Hepatocyte (in vitro differentiated cells): ENCODE measurements around the gene SLC2A13. TPM values are rescaled to one million over a fixed set of nuclear protein-coding genes. Genes with fewer than 3 reads are reported as not detected.
"Not testable (repeated sequence)": the region's sequence is repeated elsewhere in the genome, so short reads cannot be mapped to it uniquely, and the experiment has no call there.

Experiments
- DNase-seq: peaks from one replicate; pipeline ENCODE4 v3.0.0-alpha.2; 2016; ENCODE audit warnings: low spot score
- H2AFZ ChIP-seq: fragments of 200-600 bp; sonication (generic); 2 replicates; pipeline ENCODE4 v1.6.0; 2016; ENCODE audit warnings: antibody characterized with exemption, mild to moderate bottlenecking
- H3K27ac ChIP-seq: fragments of 200-600 bp; sonication (generic); 2 replicates; pipeline ENCODE4 v1.5.1; 2016; ENCODE audit warnings: mild to moderate bottlenecking
- H3K27me3 ChIP-seq: fragments of 200-600 bp; sonication (generic); 2 replicates; pipeline ENCODE4 v1.6.1; 2016
- H3K36me3 ChIP-seq: fragments of 200-600 bp; sonication (generic); replicated peaks from 2 replicates; pipeline ENCODE4 v1.5.1; 2016; ENCODE audit warnings: low read depth; ENCODE audit not compliant: insufficient read depth
- H3K4me1 ChIP-seq: fragments of 200-600 bp; sonication (generic); 2 replicates; pipeline ENCODE4 v1.5.1; 2016; ENCODE audit warnings: mild to moderate bottlenecking, moderate library complexity; ENCODE audit not compliant: insufficient read depth
- H3K4me2 ChIP-seq: fragments of 200-600 bp; sonication (generic); 2 replicates; pipeline ENCODE4 v1.6.0; 2016
- H3K4me3 ChIP-seq: fragments of 200-600 bp; sonication (generic); 2 replicates; pipeline ENCODE4 v1.5.1; 2016; ENCODE audit warnings: mild to moderate bottlenecking
- H3K79me2 ChIP-seq: fragments of 200-600 bp; sonication (generic); 2 replicates; pipeline ENCODE4 v1.6.0; 2017; ENCODE audit warnings: mild to moderate bottlenecking
- H3K9me2 ChIP-seq: fragments of 200-600 bp; sonication (generic); replicated peaks from 2 replicates; pipeline ENCODE4 v1.6.0; 2017; ENCODE audit warnings: mild to moderate bottlenecking; ENCODE audit not compliant: insufficient read depth
- H3K9me3 ChIP-seq: fragments of 200-600 bp; sonication (generic); 2 replicates; pipeline ENCODE4 v1.5.1; 2016; ENCODE audit warnings: low read depth, mild to moderate bottlenecking
- H4K20me1 ChIP-seq: fragments of 200-600 bp; sonication (generic); 2 replicates; pipeline ENCODE4 v1.6.0; 2016; ENCODE audit warnings: mild to moderate bottlenecking; ENCODE audit not compliant: insufficient read depth, poor library complexity, severe bottlenecking
- EZH2 ChIP-seq: fragments of 200-600 bp; sonication (generic); IDR thresholded peaks from 2 replicates; pipeline ENCODE4 v1.6.1; 2016; ENCODE audit warnings: antibody characterized with exemption, mild to moderate bottlenecking, borderline replicate concordance
- EZH2phosphoT487 ChIP-seq: fragments of 200-600 bp; sonication (generic); IDR thresholded peaks from one replicate; pipeline ENCODE4 v1.6.1; 2018; ENCODE audit warnings: antibody characterized with exemption, mild to moderate bottlenecking, low read depth, moderate library complexity; ENCODE audit not compliant: unreplicated experiment, severe bottlenecking
- WGBS: methylation state at CpG from one replicate; pipeline ENCODE4 v1.1.6; 2016; ENCODE audit warnings: low lambda C conversion rate; ENCODE audit errors: missing lambda C conversion rate; 5-methylcytosine and 5-hydroxymethylcytosine counted together
- polyA plus RNA-seq: library from polyadenylated mRNA; unstranded; fragments of >200 nt; fragmentation: Nextera tagmentation; extraction: Ambion mirVana; gene quantifications from 2 replicates; pipeline ENCODE4 v1.2.1, GENCODE V29; 2016
- total RNA-seq: library from RNA; depleted of rRNA; stranded (reverse); fragments of >200 nt; gene quantifications from 2 replicates; pipeline ENCODE4 v1.2.3, GENCODE V29; 2014
- TF ChIP-seq, protein P1 (sequence below): fragments of 200-600 bp; sonication (generic); IDR thresholded peaks from 2 replicates; pipeline ENCODE4 v1.5.1; 2016; ENCODE audit warnings: antibody characterized with exemption, mild to moderate bottlenecking; ENCODE audit not compliant: poor library complexity

The SLC2A13 gene
- total and polyA plus RNA-seq, 2 experiments from 2014 or later, result 12.1 to 21.1 TPM

DNA sequence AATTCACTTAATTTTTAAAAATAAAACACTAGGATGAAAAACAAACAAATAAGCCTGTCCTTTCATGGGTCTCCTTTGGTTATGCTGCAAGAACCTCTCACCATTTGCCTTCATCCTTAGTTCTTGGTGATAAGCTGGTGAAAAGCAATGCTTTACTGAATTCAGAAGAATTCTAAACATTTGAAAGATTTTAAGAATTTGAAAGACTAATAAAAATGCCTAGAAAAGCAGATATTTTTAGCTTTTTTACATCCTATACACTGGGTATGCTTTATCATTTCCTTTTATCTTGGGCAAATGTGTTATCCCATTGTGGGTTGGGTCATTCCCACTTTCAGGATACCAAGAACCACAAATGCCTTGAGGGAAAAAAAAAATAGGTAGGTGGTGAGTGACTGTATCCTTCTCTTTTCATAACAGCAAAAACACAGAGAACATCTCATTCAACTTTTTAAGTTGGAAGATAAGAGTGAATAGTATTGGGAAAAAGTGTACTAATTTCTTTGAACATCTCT, 289.2 kb downstream of the SLC2A13 start:
- Histone ChIP-seq H3K9me3 (no peaks in the 10 kb centered on the region), H3K4me1 (no peaks in the 10 kb centered on the region), H3K4me2 (no peak overlapping the region), H3K36me3 (no peaks in the 10 kb centered on the region), H3K27ac (no peak overlapping the region), H2AFZ (no peak overlapping the region), H3K9me2 (no peaks in the 10 kb centered on the region), H4K20me1 (no peaks in the 10 kb centered on the region), H3K4me3 (no peak overlapping the region), H3K79me2 (no peaks in the 10 kb centered on the region), H3K27me3 (no peaks in the 10 kb centered on the region)
- DNase-seq, result no peak
- TF ChIP-seq EZH2phosphoT487 (no peak), EZH2 (no peak)
- TF ChIP-seq, protein P1, sequence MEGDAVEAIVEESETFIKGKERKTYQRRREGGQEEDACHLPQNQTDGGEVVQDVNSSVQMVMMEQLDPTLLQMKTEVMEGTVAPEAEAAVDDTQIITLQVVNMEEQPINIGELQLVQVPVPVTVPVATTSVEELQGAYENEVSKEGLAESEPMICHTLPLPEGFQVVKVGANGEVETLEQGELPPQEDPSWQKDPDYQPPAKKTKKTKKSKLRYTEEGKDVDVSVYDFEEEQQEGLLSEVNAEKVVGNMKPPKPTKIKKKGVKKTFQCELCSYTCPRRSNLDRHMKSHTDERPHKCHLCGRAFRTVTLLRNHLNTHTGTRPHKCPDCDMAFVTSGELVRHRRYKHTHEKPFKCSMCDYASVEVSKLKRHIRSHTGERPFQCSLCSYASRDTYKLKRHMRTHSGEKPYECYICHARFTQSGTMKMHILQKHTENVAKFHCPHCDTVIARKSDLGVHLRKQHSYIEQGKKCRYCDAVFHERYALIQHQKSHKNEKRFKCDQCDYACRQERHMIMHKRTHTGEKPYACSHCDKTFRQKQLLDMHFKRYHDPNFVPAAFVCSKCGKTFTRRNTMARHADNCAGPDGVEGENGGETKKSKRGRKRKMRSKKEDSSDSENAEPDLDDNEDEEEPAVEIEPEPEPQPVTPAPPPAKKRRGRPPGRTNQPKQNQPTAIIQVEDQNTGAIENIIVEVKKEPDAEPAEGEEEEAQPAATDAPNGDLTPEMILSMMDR, result no peak

DNA sequence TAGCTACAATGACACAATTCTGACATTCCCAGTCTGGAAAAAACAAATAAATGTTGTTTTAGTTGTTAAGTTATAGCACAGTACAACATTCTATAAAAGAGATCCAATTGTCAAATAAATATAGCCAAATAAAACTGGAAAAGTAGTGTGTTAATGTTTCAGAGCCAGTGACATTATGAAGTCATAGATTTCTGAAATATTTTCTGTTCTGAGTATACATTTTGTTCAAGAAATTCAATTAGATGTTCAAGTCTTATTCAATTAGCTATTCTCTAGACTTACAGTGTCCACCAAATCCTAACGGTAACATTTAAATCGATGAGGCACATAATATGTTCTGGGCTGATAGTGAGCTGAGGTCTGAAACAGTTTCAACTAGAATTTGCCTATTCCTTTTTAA, 290.1 kb downstream of the SLC2A13 start:
- DNase-seq, result no peak
- Histone ChIP-seq H3K9me2 (no peaks in the 10 kb centered on the region), H3K4me1 (no peaks in the 10 kb centered on the region), H4K20me1 (no peaks in the 10 kb centered on the region), H3K9me3 (no peaks in the 10 kb centered on the region), H3K79me2 (no peaks in the 10 kb centered on the region), H3K4me2 (no peak overlapping the region), H3K4me3 (no peak overlapping the region), H3K27me3 (no peaks in the 10 kb centered on the region), H3K36me3 (no peaks in the 10 kb centered on the region), H3K27ac (no peak overlapping the region), H2AFZ (no peak overlapping the region)
- no peak for TF ChIP-seq EZH2phosphoT487
- 91% methylated on average over 2 of the region's 2 CpGs for WGBS

DNA sequence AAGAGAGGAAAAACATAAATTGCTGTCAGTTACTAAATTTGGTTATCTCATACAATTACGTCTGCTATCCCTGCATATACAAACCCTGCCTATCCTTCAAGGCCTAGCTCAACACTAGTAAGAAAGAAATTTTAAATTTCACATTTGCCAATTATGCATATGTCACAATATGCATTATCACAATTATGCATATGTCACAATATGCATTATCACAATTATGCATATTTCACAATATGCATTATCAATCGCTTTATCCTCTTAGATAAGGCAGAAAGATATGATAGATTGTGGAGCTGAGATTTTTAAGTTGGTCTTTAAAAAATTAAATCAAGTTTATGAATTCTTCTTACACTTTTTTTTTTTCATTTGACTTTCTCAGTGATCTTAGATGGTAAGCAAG, 291.3 kb downstream of the SLC2A13 start:
- H3K4me2 ChIP-seq, result no peak overlapping the region
- H3K4me1 ChIP-seq, result no peaks in the 10 kb centered on the region
- H3K27ac ChIP-seq, result no peak overlapping the region
- H4K20me1 ChIP-seq, result no peaks in the 10 kb centered on the region
- no peak overlapping the region for H2AFZ ChIP-seq
- H3K27me3 ChIP-seq, result no peaks in the 10 kb centered on the region
- no peak overlapping the region for H3K4me3 ChIP-seq
- H3K9me3 ChIP-seq, result no peaks in the 10 kb centered on the region
- no peaks in the 10 kb centered on the region for H3K9me2 ChIP-seq
- H3K36me3 ChIP-seq, result no peaks in the 10 kb centered on the region
- DNase-seq, result no peak
- TF ChIP-seq EZH2phosphoT487 (no peak), EZH2 (no peak)
- TF ChIP-seq, protein P1, result no peak
- no peaks in the 10 kb centered on the region for H3K79me2 ChIP-seq
- WGBS, result 48% methylated on average over 2 of the region's 2 CpGs

DNA sequence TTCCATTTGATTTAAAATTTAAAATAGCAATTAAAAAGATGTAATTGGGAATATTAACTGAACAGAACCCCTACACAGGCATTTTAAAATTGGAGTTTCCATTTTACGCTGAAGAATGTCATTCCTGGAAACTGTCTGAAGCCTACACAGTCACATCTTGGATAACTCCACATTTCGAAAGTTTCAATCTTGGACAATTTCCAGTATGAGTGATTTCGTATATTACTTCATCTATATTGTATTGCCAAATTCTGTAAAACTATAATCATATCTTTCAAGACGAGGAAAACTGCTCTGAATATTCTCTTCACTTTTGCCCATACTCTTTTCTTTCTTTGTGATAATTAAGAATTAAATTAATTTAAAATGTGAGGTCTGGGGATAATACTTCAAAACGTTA, 292.1 kb downstream of the SLC2A13 start:
- TF ChIP-seq, protein P1, result no peak
- TF ChIP-seq EZH2phosphoT487 (no peak), EZH2 (no peak)
- Histone ChIP-seq H3K27me3 (no peaks in the 10 kb centered on the region), H3K4me1 (no peaks in the 10 kb centered on the region), H3K4me3 (no peak overlapping the region), H4K20me1 (no peaks in the 10 kb centered on the region), H3K4me2 (no peak overlapping the region), H3K27ac (no peak overlapping the region), H3K9me3 (no peaks in the 10 kb centered on the region), H2AFZ (no peak overlapping the region), H3K36me3 (no peaks in the 10 kb centered on the region), H3K79me2 (no peaks in the 10 kb centered on the region), H3K9me2 (no peaks in the 10 kb centered on the region)
- 90% methylated on average over 5 of the region's 5 CpGs for WGBS
- DNase-seq, result no peak

DNA sequence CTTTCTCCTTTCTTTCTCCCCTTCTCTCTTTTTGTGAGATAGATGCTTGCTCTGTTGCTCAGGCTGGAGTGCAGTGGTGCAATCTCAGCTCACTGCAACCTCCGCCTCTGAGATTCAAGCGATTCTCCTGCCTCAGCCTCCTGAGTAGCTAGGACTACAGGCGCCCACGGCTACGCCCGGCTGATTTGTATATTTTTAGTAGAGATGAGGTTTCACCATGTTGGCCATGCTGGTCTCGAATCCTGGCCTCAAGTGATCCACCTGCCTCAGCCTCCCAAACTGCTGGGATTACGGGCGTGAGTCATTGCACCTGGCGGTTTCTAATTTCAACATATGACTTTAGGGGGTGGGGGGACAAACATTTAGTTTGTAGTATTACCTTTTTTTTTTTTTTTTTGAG, 293.4 kb downstream of the SLC2A13 start:
- H3K27me3 ChIP-seq, H3K4me2 ChIP-seq, H4K20me1 ChIP-seq, H3K79me2 ChIP-seq, H3K36me3 ChIP-seq, H3K9me2 ChIP-seq, H3K4me1 ChIP-seq, H3K4me3 ChIP-seq, H2AFZ ChIP-seq, H3K27ac ChIP-seq, H3K9me3 ChIP-seq, DNase-seq: not testable (repeated sequence)
- WGBS, result 97% methylated on average over 10 of the region's 10 CpGs
